Suppressor macrophage (primary cell): ENCODE measurements around the gene COA8.

ENCODE experiments used
- DNase-seq, 4 experiments: peaks; one replicate each; pipeline ENCODE4 v3.0.0-alpha.2; 2020 to 2022

Gene COA8

GRCh38 chr14:103549361-103550311, 13.1 kb upstream of the COA8 start:
- DNase-seq, result no peak

GRCh38 chr14:103550451-103551337, 12.1 kb upstream of the COA8 start:
- peak in 1 of 4 experiments; percentile 1 for DNase-seq

- DNase-seq, result no peak
These were observed 11.4 kb upstream of the COA8 start for GRCh38 chr14:103551338-103551762.

- DNase-seq, result no peak
These were observed 10.5 kb upstream of the COA8 start for GRCh38 chr14:103552011-103552845.

- no peak for DNase-seq
These were observed 9.9 kb upstream of the COA8 start for GRCh38 chr14:103552846-103553210.

- no peak for DNase-seq
These were observed 7.0 kb upstream of the COA8 start for GRCh38 chr14:103555559-103556337.

GRCh38 chr14:103556946-103557758, 5.6 kb upstream of the COA8 start:
- no peak for DNase-seq

- DNase-seq, result no peak
These were observed 4.5 kb upstream of the COA8 start for GRCh38 chr14:103558071-103558882.

GRCh38 chr14:103559766-103560165, 3.0 kb upstream of the COA8 start:
- DNase-seq, result no peak

GRCh38 chr14:103560691-103561090, 2.1 kb upstream of the COA8 start:
- peak; percentile 21 to 43 (median 40) for DNase-seq

- DNase-seq, result peak; percentile 36 to 68 (median 57)
These were observed 1.2 kb upstream of the COA8 start for GRCh38 chr14:103561381-103562178.

- peak; percentile 53 to 79 (median 66) for DNase-seq
These were observed 656 bp upstream of the COA8 start for GRCh38 chr14:103562179-103562428.

- DNase-seq, result no peak
These were observed 463 bp downstream of the COA8 start for GRCh38 chr14:103563226-103563620.

- no peak for DNase-seq
These were observed 1.2 kb downstream of the COA8 start for GRCh38 chr14:103563844-103564505.

GRCh38 chr14:103568952-103569351, 6.2 kb downstream of the COA8 start:
- no peak for DNase-seq

GRCh38 chr14:103569408-103569807, 6.6 kb downstream of the COA8 start:
- no peak for DNase-seq

- DNase-seq, result no peak
These were observed 11.3 kb downstream of the COA8 start for GRCh38 chr14:103574104-103574503.

GRCh38 chr14:103574707-103575285, 12.0 kb downstream of the COA8 start:
- no peak for DNase-seq
